HT1080 (cell line): ENCODE data around the gene PLEKHA8. TPM values are rescaled to one million over a fixed set of nuclear protein-coding genes. Genes with fewer than 3 reads are reported as not detected.

Experiments used
- DNase-seq: peaks from one replicate; pipeline ENCODE4 v3.0.0-alpha.2; 2015; ENCODE audit warnings: low read depth
- total RNA-seq: library from RNA; depleted of rRNA; stranded (reverse); fragments of >200 nt; shearing (Covaris generic); gene quantifications from 2 replicates; pipeline ENCODE4 v1.2.3, GENCODE V29; 2014

PLEKHA8 gene
- total RNA-seq, 1 experiment from 2014 or later: 8.5 TPM

GRCh38 chr7:30061786-30062185 lies 33.6 kb downstream of the PLEKHA8 start:
- peak; percentile 25 for DNase-seq

DNA sequence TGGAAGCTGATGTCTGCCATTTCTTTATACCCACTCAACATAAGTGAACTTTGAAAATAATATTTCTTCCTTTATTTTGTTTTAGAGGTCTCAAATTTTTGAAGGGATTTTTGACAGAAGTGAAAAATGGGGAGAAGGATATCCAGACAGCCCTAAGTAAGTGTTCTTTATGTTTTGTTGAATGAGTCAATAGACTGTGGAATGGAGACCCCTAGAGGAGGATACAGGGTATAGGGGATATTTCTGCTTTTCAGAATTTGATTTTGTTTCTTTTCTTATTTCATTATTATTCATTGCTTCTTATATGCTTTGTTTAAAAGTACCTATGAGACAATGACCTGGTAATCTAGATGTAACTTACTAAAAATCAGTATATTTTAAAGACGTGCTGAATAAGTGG lies 34.4 kb downstream of the PLEKHA8 start:
- DNase-seq: peak; percentile 21

DNA sequence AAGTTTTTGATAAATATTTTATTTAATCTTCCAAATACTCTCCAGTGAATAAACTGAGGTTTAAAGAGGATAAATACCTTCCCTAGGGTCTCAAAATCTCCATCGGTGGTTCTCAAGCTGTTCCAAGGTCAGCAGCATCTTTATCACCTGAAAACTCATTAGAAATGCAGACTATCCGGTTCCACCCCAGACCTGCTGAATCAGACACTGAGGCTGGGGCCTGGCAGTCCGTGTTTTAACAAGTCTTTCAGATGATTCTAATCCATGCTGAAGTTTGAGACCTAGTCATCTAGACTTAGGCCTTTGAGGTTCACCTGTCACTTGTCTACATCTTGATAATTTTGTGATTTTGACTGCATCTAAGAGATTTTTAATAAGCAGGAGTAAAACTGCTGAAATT lies 37.5 kb downstream of the PLEKHA8 start:
- DNase-seq: no peak

GRCh38 chr7:30066687-30067086 lies 38.5 kb downstream of the PLEKHA8 start:
- no peak for DNase-seq

DNA sequence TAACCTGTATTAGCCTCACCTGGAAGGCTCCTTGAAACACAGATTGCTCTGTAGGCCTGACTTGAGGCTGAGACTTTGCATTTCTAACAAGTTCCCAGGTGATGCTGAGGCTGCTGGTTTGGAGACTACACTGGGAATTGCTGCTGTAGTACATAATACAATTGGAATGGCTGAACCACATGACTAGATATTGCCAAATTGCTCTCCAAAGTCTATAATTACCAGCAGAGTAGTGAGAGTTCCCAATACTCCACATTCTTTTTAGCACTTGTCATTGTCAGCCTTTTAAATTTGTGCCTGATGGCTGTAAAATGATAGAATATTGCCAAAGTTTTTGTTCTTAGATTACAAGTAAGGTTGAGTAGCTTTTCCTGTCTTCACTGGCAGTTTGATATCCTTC lies 39.9 kb downstream of the PLEKHA8 start:
- DNase-seq: peak; percentile 52

DNA sequence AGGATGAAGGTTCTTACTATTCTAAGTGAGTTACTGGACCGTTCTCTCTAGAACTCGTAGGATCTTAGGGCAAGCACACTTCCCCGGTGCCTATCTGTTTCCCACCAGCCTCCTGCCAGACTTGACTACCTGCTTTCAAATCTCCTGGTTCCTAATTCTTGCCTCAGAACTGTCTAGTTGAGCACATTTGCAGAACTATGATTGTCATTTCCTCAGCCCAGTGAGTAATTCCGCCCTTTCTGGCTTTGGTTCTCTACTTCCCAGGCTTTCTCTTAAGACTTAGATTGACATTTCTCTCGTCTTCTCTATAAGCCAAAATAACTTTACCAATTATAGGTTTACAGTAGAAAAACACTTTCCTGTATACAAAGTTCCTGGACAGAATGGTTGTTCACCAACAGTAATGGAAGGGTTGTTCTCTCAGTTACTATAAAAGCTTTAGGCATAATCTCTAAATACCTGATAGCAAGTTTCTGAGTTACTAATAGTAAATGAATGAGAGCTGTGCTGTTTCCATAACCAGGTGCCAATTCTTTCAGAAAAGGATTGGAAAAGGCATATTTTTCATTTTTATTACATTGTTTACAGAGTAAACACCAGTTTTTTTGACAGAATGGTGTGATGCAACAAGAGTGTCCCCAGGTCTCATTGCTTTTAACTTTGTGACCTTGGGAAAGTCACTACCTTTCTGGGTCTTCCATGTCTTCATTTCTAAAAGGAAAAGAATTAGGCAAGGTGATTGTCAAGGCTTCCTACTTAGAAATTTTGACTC lies 41.1 kb downstream of the PLEKHA8 start:
- DNase-seq: no peak

DNA sequence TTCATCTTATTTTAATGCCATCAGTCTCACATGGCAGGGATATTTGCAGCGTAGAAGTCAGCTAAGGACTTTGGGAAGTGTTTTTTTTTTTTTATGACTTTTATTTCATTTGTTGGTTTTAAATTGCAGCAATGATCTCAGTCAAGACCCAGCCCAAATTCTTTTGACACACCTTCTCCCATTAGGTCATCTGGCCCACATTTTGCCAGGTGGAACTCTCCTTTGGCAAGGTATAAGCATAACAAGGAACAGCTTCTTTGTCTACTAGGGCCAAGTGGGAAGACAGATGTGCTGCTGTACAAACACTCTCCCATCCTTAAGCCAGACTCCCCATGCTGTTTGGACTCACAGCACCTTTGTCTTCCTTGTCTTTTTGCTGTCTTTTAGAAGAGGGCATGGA lies 41.8 kb downstream of the PLEKHA8 start:
- DNase-seq: no peak

GRCh38 chr7:30072735-30073134 lies 44.5 kb downstream of the PLEKHA8 start:
- DNase-seq: no peak

DNA sequence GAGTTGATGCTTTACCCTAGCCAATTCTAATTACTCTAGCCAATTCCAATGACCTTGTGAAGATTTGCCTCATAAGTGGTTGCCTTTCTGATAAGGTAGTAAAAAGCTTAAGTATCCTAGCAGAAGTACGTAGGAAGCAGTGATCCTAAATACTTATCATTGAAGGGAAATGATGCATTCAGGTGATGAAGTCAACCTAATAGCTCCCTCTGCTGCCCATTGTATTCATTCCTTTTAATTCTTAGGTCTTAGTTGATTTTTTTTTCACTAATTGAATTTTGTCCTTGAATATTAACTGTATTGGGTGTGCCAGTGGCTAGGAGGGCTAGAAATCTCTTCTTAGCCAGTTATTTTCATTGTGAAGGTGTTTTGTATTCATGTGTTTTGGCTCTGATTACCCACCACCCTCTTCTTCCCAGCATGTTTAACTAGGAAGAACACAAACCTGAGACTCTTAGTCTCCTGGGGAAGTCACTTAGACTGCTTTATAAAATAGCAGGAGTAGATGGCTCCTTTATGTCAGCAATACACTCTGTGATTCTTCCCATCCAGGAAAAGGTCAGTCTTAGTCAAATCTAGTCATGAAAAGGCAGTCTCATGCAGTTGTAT lies 46.3 kb downstream of the PLEKHA8 start:
- DNase-seq: peak; percentile 24

GRCh38 chr7:30076411-30076810 lies 48.2 kb downstream of the PLEKHA8 start:
- DNase-seq: no peak

GRCh38 chr7:30078280-30078679 lies 50.1 kb downstream of the PLEKHA8 start:
- DNase-seq: no peak

GRCh38 chr7:30079880-30080279 lies 51.7 kb downstream of the PLEKHA8 start:
- DNase-seq: no peak

GRCh38 chr7:30080818-30081217 lies 52.6 kb downstream of the PLEKHA8 start:
- DNase-seq: no peak

DNA sequence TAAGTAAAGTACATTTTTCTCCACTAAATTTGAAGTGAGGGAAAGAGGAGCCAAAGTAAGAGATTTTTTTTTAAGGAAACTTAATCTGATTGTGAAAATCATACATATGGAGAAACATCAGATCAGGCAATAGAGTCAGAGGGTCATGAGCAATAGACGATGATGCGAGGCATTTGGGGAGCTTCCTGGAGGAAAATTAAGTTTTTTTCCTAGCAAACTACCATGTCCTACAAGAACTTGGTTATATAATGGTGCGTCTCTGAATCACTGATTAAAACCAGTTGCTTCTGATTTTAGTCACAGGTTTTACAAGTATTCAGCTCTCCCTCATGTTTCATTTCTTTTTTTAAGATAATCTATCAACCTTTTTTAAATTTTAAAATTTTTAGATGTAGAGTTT lies 54.5 kb downstream of the PLEKHA8 start:
- no peak for DNase-seq

GRCh38 chr7:30083334-30083733 lies 55.1 kb downstream of the PLEKHA8 start:
- DNase-seq: no peak

DNA sequence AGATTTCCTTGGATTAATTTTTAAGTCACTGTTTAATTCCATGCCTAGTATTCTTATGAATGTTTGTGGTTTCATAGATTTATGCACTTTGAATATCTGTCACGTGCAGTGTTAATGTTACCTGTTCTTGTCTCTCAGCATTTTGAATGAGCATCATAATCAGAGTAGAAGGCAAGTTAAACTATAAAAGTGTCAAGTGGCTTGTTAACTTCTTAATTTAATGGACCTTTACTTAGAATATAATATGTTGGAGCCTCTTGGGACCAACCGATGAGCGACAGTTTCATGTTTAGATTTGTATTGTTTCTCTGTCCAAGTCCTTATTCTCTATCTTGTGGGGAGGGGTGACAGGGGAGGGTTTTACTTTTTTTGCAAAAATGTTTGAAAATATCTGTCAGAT lies 56.0 kb downstream of the PLEKHA8 start:
- no peak for DNase-seq

GRCh38 chr7:30086529-30086928 lies 58.3 kb downstream of the PLEKHA8 start:
- no peak for DNase-seq

DNA sequence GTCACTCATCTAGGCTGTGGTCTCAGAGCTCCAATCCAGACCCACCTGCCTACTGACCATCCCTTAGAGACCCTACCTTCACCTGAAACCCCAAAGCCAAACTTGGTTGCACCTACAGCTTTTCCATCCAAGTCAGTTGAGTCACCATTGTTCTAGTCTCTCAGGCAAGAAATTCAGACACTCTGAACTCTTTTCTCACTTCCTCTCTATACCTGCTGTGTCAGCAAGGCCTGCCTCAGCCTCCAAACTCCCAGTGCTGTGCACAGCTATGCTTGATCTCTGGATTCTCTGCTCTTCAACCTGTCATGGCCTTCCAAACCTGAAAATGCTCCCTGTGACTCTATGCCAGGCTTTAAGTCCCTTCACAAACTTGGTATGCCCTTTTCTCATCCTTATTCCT lies 59.2 kb downstream of the PLEKHA8 start:
- no peak for DNase-seq

GRCh38 chr7:30088362-30088761 lies 60.1 kb downstream of the PLEKHA8 start:
- DNase-seq: no peak

DNA sequence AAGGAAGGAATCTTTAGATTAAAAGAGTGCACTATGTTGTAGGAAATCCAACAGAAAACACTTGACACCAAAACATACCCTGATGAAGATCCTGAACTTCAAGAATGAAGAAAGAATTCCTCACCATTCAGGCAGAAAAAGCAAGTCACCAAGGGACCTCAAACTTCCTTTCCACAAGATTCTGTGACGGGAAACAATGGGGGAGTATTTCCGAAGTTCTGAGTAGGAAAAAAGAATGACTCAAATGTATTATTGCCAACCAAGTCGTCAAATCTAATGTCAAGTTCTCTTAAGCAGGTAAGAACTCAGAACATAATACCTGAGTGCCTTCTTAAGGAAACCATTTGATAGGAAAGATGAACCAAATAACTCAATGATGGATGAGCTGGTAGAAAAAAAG lies 61.9 kb downstream of the PLEKHA8 start:
- DNase-seq: no peak

DNA sequence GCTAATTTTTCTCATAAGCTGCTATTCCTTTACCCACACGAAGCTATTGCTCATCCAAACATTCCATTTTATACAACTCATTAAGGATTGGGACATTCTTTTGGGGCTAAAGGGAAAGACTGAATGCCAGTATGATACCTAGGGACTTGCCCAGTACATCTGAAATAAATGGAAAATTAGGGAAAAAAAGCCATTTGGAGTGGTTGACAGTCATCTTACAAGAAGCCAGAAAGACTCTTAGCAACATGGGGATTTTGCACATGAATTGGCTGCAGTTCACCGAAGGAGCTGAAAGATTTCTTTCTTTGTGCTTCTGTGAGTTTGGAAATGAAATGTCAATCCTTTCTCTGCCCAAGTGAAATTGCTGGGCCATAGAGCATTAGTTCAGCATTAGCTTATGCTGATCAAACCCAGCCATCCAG lies 63.3 kb downstream of the PLEKHA8 start:
- DNase-seq: peak; percentile 76

GRCh38 chr7:30091987-30092386 lies 63.8 kb downstream of the PLEKHA8 start:
- DNase-seq: no peak

DNA sequence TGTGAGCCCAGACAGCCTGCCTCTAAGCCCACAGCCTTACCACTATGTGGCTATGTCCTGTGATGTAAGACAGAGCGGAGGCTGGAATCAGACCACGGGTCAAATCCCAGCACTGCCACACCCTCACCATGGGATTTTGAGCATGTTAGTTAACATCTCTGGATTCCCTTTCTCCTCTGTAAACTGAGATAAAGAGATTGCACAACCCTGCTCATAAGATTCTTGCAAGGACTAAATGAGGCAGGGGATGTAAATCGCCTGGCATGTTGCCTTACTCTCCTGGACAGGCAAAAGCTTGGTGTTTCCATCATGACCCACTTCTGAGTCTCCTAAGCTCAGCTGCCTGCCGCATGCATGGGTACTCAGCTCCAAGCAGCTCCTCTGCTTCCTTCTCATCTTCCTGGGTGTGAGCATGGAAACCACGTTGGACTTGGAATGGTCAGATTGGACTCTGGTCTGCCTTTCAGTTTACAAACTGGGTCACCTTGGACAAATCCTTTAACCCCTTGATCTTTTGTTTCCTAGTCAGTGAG lies 65.3 kb downstream of the PLEKHA8 start:
- no peak for DNase-seq
